HG03045 (cell line): ENCODE measurements around the gene SULT4A1.

Experiments
- ATAC-seq: cut with Tn5 transposase; IDR thresholded peaks from one replicate; pipeline ENCODE4 v1.9.1; 2021; ENCODE audit warnings: mild to moderate bottlenecking, moderate library complexity; ENCODE audit not compliant: unreplicated experiment

SULT4A1 gene

GRCh38 chr22:43814264-43814663 lies 48.0 kb downstream of the SULT4A1 start:
- ATAC-seq: no peak

GRCh38 chr22:43812890-43813289 lies 49.4 kb downstream of the SULT4A1 start:
- no peak for ATAC-seq

- ATAC-seq: peak; percentile 88
These were observed 50.0 kb downstream of the SULT4A1 start, which contains the start of gene EFCAB6 for GRCh38 chr22:43812149-43812842. Gene EFCAB6, minus strand, starts transcription at chr22:43812305. Its CDS starts 29,987 bp downstream, at chr22:43782318.

- peak; percentile 11 for ATAC-seq
These were observed 50.5 kb downstream of the SULT4A1 start for GRCh38 chr22:43811777-43812148.

GRCh38 chr22:43802897-43803495 lies 59.3 kb downstream of the SULT4A1 start:
- ATAC-seq: no peak

- ATAC-seq: no peak
These were observed 61.3 kb downstream of the SULT4A1 start for GRCh38 chr22:43800970-43801369.

- no peak for ATAC-seq
These were observed 63.8 kb downstream of the SULT4A1 start for GRCh38 chr22:43798492-43798891.

- ATAC-seq: no peak
These were observed 65.7 kb downstream of the SULT4A1 start for GRCh38 chr22:43796567-43796966.

GRCh38 chr22:43795320-43795719 lies 67.0 kb downstream of the SULT4A1 start:
- ATAC-seq: no peak

- ATAC-seq: no peak
These were observed 69.4 kb downstream of the SULT4A1 start for GRCh38 chr22:43792905-43793304.

- no peak for ATAC-seq
These were observed 72.9 kb downstream of the SULT4A1 start for GRCh38 chr22:43789452-43789851.

GRCh38 chr22:43783777-43784176 lies 78.5 kb downstream of the SULT4A1 start:
- ATAC-seq: no peak

GRCh38 chr22:43782448-43782847 lies 79.9 kb downstream of the SULT4A1 start:
- no peak for ATAC-seq

- ATAC-seq: no peak
These were observed 85.0 kb downstream of the SULT4A1 start for GRCh38 chr22:43777286-43777685.

- no peak for ATAC-seq
These were observed 86.1 kb downstream of the SULT4A1 start for GRCh38 chr22:43776081-43776670.
